Caco-2 (cell line): Measurements from ENCODE around the gene DOK1. TPM values are rescaled to one million over a fixed set of nuclear protein-coding genes. Genes with fewer than 3 reads are reported as not detected.

Experiments used
- BruUV-seq: library from RNA; stranded (reverse); fragments of 400-500 nt; replicated peaks from 2 replicates; lab custom pipeline; 2021; lab: Mats Ljungman, UMichigan
- CTCF ChIA-PET: fragments of 300-600 bp; sonication (Branson Sonifier 250); formaldehyde crosslinking; loops from one replicate; lab custom pipeline; 2022; ENCODE audit warnings: antibody characterized with exemption; lab: Charles Lee
- POLR2A ChIA-PET: fragments of 300-600 bp; sonication (Branson Sonifier 250); formaldehyde crosslinking; loops from one replicate; lab custom pipeline; 2022; ENCODE audit warnings: antibody characterized with exemption; lab: Charles Lee
- DNase-seq, 2 experiments: peaks; one replicate each; pipeline versions ENCODE4 v3.0.0 to v3.0.0-alpha.2; 2020 to 2022
- H3K27me3 ChIP-seq: replicated peaks from 2 replicates; pipeline ENCODE4 v1.6.0; 2011; ENCODE audit warnings: low read length; ENCODE audit not compliant: control insufficient read depth, insufficient read depth
- H3K36me3 ChIP-seq: 2 replicates; pipeline ENCODE4 v1.5.1; 2011; ENCODE audit warnings: low read length; ENCODE audit not compliant: control insufficient read depth, insufficient read depth
- H3K4me1 ChIP-seq: fragments of 250-450 bp; sonication (Bioruptor Pico); 2 replicates; pipeline ENCODE4 v1.5.1; 2020; ENCODE audit warnings: mild to moderate bottlenecking
- H3K4me3 ChIP-seq: 2 replicates; pipeline ENCODE4 v1.5.1; 2011; ENCODE audit warnings: low read depth, mild to moderate bottlenecking, control low read depth, low read length
- H3K9me3 ChIP-seq: fragments of 250-450 bp; sonication (Bioruptor Pico); 2 replicates; pipeline ENCODE4 v1.5.1; 2020; ENCODE audit warnings: mild to moderate bottlenecking, moderate library complexity
- H3K27ac Mint-ChIP-seq: one replicate; pipeline ENCODE4 v1.8.0; 2022; ENCODE audit warnings: mixed read lengths; ENCODE audit not compliant: unreplicated experiment
- H3K27me3 Mint-ChIP-seq: one replicate; pipeline ENCODE4 v1.8.0; 2022; ENCODE audit warnings: mixed read lengths; ENCODE audit not compliant: insufficient read depth, unreplicated experiment
- H3K36me3 Mint-ChIP-seq: one replicate; pipeline ENCODE4 v1.8.0; 2022; ENCODE audit warnings: mild to moderate bottlenecking, mixed read lengths; ENCODE audit not compliant: insufficient read depth, unreplicated experiment
- H3K4me1 Mint-ChIP-seq: one replicate; pipeline ENCODE4 v1.8.0; 2022; ENCODE audit warnings: low read depth, mixed read lengths; ENCODE audit not compliant: unreplicated experiment
- H3K4me3 Mint-ChIP-seq: one replicate; pipeline ENCODE4 v1.8.0; 2022; ENCODE audit warnings: mild to moderate bottlenecking, moderate library complexity, mixed read lengths; ENCODE audit not compliant: unreplicated experiment
- H3K9me3 Mint-ChIP-seq: one replicate; pipeline ENCODE4 v1.8.0; 2022; ENCODE audit warnings: mixed read lengths; ENCODE audit not compliant: unreplicated experiment
- CTCF ChIP-seq, 2 experiments: fragments of 200-600 bp in 1 of 2; IDR thresholded peaks; 1 replicate in 1 of 2; 2 replicates in 1 of 2; pipeline versions ENCODE4 v1.5.1 to v1.8.0; 2011 to 2022; ENCODE audit warnings: antibody characterized with exemption in 1 of 2, control low read depth in 1 of 2, inconsistent platforms in 1 of 2, low read depth in 1 of 2, low read length in 1 of 2, mild to moderate bottlenecking in 1 of 2, moderate library complexity in 1 of 2; ENCODE audit not compliant: insufficient read depth in 1 of 2, severe bottlenecking in 1 of 2, unreplicated experiment in 1 of 2
- intact Hi-C: fragments of 100-400 bp; cut with micrococcal nuclease; formaldehyde crosslinking; loops from one replicate; pipeline ENCODE4 v1.10.0; 2022; ENCODE audit not compliant: unreplicated experiment
- total RNA-seq: library from RNA; stranded (reverse); gene quantifications from 2 replicates; pipeline ENCODE4 v1.2.3, GENCODE V29; 2022

Gene DOK1
- total RNA-seq, 1 experiment from 2014 or later, result 5.1 TPM

- TF ChIP-seq CTCF (IDR thresholded peaks at IDR 0.05; ENCODE audit: insufficient read depth in 1 of 2, low read depth in 1 of 2, low read length in 1 of 2, severe bottlenecking in 1 of 2, unreplicated experiment in 1 of 2), result no peak
- DNase-seq, result no peak
- no peaks in the 10 kb centered on the region for H3K4me1 ChIP-seq
- no peaks in the 10 kb centered on the region for H3K36me3 ChIP-seq
- intact Hi-C loops, result no loop called here
- Mint-ChIP-seq H3K4me3 (no peak overlapping the region), H3K36me3 (no peaks in the 10 kb centered on the region), H3K4me1 (no peaks in the 10 kb centered on the region), H3K27me3 (peaks cover 16% of the 10 kb centered on the region), H3K27ac (no peak overlapping the region), H3K9me3 (no peaks in the 10 kb centered on the region)
- H3K4me3 ChIP-seq, result no peak overlapping the region
- no peaks in the 10 kb centered on the region for H3K27me3 ChIP-seq
- ChIA-PET CTCF (no interaction called here), POLR2A (no interaction called here)
- BruUV-seq, result no TSS peak
- no peaks in the 10 kb centered on the region for H3K9me3 ChIP-seq
Measured at GRCh38 chr2:74606927-74607326, 52.4 kb downstream of the DOK1 start.

Other genes starting within 250 kb of the DOK1 start
- 1.9 and 2.2 TPM in 2 replicates for gene SLC4A5, start 211.3 kb upstream of the DOK1 start, total RNA-seq
- 132 and 139 TPM in 2 replicates for gene DCTN1, start 174.4 kb upstream of the DOK1 start, total RNA-seq
- 0.84 and 1.7 TPM in 2 replicates for gene C2orf81, start 133.1 kb upstream of the DOK1 start, total RNA-seq
- 8.4 and 9.9 TPM in 2 replicates for gene WDR54, start 133.0 kb upstream of the DOK1 start, total RNA-seq
- gene RTKN, start 112.8 kb upstream of the DOK1 start, total RNA-seq, result 123 and 139 TPM in 2 replicates
- 25.2 and 29.1 TPM in 2 replicates for gene INO80B, start 99.6 kb upstream of the DOK1 start, total RNA-seq
- 53.4 and 54.8 TPM in 2 replicates for gene WBP1, start 96.3 kb upstream of the DOK1 start, total RNA-seq
- gene MOGS, start 89.3 kb upstream of the DOK1 start, total RNA-seq, result 70.5 and 71.1 TPM in 2 replicates
- gene MRPL53, start 82.0 kb upstream of the DOK1 start, total RNA-seq, result 88.4 and 102 TPM in 2 replicates
- 39.0 and 47.1 TPM in 2 replicates for gene CCDC142, start 71.7 kb upstream of the DOK1 start, total RNA-seq
- gene TTC31, start 71.6 kb upstream of the DOK1 start, total RNA-seq, result 31.3 and 32.4 TPM in 2 replicates
- 11.1 and 11.4 TPM in 2 replicates for gene LBX2, start 55.1 kb upstream of the DOK1 start, total RNA-seq
- 27.0 and 29.7 TPM in 2 replicates for gene PCGF1, start 47.0 kb upstream of the DOK1 start, total RNA-seq
- 0.68 and 0.72 TPM in 2 replicates for gene TLX2, start 40.3 kb upstream of the DOK1 start, total RNA-seq
- gene DQX1, start 28.5 kb upstream of the DOK1 start, total RNA-seq, result 0.50 and 1.4 TPM in 2 replicates
- gene AUP1, start 25.0 kb upstream of the DOK1 start, total RNA-seq, result 154 and 156 TPM in 2 replicates
- gene HTRA2, start 24.8 kb upstream of the DOK1 start, total RNA-seq, result 27.0 and 27.3 TPM in 2 replicates
- gene LOXL3, start 778 bp upstream of the DOK1 start, total RNA-seq, result 13.8 and 15.9 TPM in 2 replicates
- not detected in 2 replicates for gene M1AP, start 93.6 kb downstream of the DOK1 start, total RNA-seq
- 6.2 and 7.6 TPM in 2 replicates for gene SEMA4F, start 99.5 kb downstream of the DOK1 start, total RNA-seq